ENCODE data around the gene DLEC1.

Gene DLEC1

DNA sequence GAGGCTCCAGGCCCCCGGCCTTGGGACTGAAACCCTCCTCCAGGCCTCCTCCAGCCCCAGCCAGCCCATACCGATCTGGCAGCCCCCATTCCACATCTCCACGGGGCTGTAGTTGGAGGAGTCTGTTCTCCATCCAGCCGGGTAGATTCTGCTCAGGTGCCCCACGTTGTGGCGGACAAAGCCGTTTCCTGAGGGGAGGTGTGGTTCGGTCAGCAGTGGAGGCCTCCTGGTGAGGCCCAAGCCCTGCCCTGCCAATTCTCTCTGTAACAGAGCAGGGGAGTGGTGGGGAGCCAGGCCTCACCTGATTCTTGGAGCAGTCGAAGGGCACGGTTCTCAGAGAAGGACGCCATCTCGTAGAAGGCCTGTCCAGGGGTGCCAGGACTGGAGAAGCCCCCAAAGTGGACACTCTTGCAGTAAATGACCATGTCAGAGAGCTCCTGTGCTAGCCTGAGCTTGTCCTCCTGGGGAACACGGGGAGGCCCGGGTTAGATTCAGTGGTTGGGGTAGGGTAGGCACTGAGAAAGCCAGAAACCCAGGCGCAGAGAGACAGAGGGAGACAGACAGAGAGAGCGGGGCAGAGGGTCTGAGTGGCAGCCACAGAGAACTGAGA lies 29.9 kb upstream of the DLEC1 start:
- Histone ChIP-seq H3K4me1 (ENCODE audit: control insufficient read depth, insufficient read depth, low read length) (no peaks in the 10 kb centered on the region), H3K4me3 (ENCODE audit: low read depth, low read length) (no peak overlapping the region), H3K27ac (ENCODE audit: low read depth, low read length) (no peak overlapping the region), H3K9ac (ENCODE audit: low read length) (no peak overlapping the region), H3K9me3 (ENCODE audit: control insufficient read depth, insufficient read depth, low read depth, low read length) (no peaks in the 10 kb centered on the region), H3K36me3 (ENCODE audit: control insufficient read depth, insufficient read depth, low read length) (peaks cover 27% of the 10 kb centered on the region), H3K27me3 (ENCODE audit: control insufficient read depth, insufficient read depth, low read length) (no peaks in the 10 kb centered on the region)

DNA sequence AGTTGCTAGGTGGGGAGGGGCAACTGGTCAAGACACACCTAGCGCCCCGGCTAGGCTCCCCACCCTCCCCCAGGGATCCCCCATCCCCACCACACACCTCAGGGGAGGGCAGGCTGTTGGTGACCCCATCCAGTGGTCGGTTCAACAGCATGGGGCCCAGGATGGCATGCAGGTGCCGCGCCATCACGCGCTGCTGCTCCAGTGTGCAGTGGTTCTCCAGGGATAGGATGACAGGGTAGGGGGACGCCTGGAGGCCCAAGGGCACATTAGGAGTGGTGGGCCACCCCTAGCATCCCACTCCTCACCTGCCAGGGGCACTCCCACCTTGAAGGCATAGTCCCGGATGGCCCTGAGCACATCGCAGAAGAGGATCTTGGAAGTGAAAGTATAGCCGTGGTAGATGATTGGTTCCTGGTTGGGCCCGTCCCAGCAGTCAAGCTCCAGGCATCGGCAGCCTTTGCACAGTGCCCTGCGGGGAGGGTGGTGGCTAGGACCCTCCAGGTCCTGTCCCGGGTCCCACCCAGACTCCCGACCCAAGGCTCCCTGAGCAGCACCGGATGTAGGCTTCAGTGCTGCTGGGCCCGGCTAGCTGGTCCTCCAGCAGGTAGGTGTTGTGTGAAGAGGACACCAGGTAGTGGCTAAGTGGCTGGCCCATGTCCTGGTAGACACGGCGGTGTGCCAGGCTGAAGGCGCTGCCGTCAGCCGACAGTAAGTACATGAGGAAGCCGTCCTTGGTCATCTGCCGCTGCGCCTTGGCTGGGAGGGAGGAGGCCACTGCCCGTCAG lies 29.0 kb upstream of the DLEC1 start:
- no peak overlapping the region for H3K9ac ChIP-seq (ENCODE audit: low read length)
- no peaks in the 10 kb centered on the region for H3K27me3 ChIP-seq (ENCODE audit: control insufficient read depth, insufficient read depth, low read length)

GRCh38 chr3:38011111-38011510 lies 27.9 kb upstream of the DLEC1 start:
- Histone ChIP-seq H3K9me3 (ENCODE audit: control insufficient read depth, insufficient read depth, low read depth, low read length) (no peaks in the 10 kb centered on the region), H3K9ac (ENCODE audit: low read length) (no peak overlapping the region), H3K27ac (ENCODE audit: low read depth, low read length) (peak overlapping the region; percentile 18; the same call in 1 of the 2 replicates), H3K36me3 (ENCODE audit: control insufficient read depth, insufficient read depth, low read length) (peaks cover 42% of the 10 kb centered on the region), H3K4me1 (ENCODE audit: control insufficient read depth, insufficient read depth, low read length) (no peaks in the 10 kb centered on the region), H3K4me3 (ENCODE audit: low read depth, low read length) (no peak overlapping the region), H3K27me3 (ENCODE audit: control insufficient read depth, insufficient read depth, low read length) (no peaks in the 10 kb centered on the region)

More for the DNA sequence above, 29.0 kb upstream of the DLEC1 start:
- H3K4me3 ChIP-seq (ENCODE audit: low read depth, low read length) = no peak overlapping the region
- peaks cover 31% of the 10 kb centered on the region for H3K36me3 ChIP-seq (ENCODE audit: control insufficient read depth, insufficient read depth, low read length)
- H3K4me1 ChIP-seq (ENCODE audit: control insufficient read depth, insufficient read depth, low read length) = no peaks in the 10 kb centered on the region
- no peak overlapping the region for H3K27ac ChIP-seq (ENCODE audit: low read depth, low read length)
- no peaks in the 10 kb centered on the region for H3K9me3 ChIP-seq (ENCODE audit: control insufficient read depth, insufficient read depth, low read depth, low read length)

- Histone ChIP-seq H3K4me3 (ENCODE audit: low read depth, low read length) (no peak overlapping the region), H3K27me3 (ENCODE audit: control insufficient read depth, insufficient read depth, low read length) (no peaks in the 10 kb centered on the region), H3K36me3 (ENCODE audit: control insufficient read depth, insufficient read depth, low read length) (peaks cover 53% of the 10 kb centered on the region), H3K4me1 (ENCODE audit: control insufficient read depth, insufficient read depth, low read length) (no peaks in the 10 kb centered on the region; the same call in 1 of the 2 replicates), H3K9me3 (ENCODE audit: control insufficient read depth, insufficient read depth, low read depth, low read length) (no peaks in the 10 kb centered on the region), H3K9ac (ENCODE audit: low read length) (no peak overlapping the region), H3K27ac (ENCODE audit: low read depth, low read length) (no peak overlapping the region)
Measured at GRCh38 chr3:38015485-38015884, 23.5 kb upstream of the DLEC1 start.

DNA sequence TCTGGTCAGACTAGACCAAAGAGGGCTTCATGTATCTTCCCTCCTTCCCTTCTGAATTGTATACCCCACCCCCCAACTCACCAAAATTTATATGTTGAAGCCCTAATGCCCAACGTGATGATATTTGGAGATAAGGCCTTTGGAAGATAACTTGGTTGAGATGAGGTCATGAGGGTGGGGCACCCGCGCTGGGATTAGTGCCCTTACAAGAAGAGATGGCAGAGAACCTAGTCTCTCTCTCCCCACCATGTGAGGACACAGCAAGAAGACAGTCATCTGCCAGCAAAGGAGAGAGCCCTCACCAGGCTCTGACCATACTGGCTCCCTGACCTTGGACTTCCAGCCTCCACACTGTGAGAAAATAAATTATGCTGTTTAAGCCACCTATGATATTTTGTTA lies 23.0 kb upstream of the DLEC1 start:
- H3K9ac ChIP-seq (ENCODE audit: low read length) = no peak overlapping the region
- no peaks in the 10 kb centered on the region for H3K27me3 ChIP-seq (ENCODE audit: control insufficient read depth, insufficient read depth, low read length)
- no peak overlapping the region for H3K27ac ChIP-seq (ENCODE audit: low read depth, low read length)
- H3K36me3 ChIP-seq (ENCODE audit: control insufficient read depth, insufficient read depth, low read length) = peaks cover 51% of the 10 kb centered on the region
- no peaks in the 10 kb centered on the region for H3K9me3 ChIP-seq (ENCODE audit: control insufficient read depth, insufficient read depth, low read depth, low read length)
- H3K4me3 ChIP-seq (ENCODE audit: low read depth, low read length) = no peak overlapping the region
- H3K4me1 ChIP-seq (ENCODE audit: control insufficient read depth, insufficient read depth, low read length) = no peaks in the 10 kb centered on the region; the same call in 1 of the 2 replicates

DNA sequence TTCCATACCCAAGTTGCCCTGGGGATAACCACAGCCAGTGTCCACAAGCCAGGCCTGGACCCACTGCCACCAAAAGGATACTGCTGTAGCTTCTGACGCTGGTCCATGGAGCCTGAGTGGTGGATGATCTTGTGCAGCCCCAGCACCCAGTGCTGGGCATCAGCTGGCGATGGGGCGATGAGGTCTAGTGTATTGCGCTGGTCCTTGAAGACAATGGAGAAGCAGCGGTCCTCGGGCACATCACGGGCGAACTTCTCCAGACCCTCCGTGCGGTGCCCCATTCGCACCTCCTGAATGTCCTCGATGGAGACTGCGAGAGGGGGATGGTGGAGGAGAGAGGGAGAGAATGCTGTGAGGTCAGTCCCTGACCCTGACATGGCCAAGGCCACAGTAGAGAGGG lies 22.6 kb upstream of the DLEC1 start:
- H3K4me3 ChIP-seq (ENCODE audit: low read depth, low read length) = no peak overlapping the region
- no peaks in the 10 kb centered on the region for H3K27me3 ChIP-seq (ENCODE audit: control insufficient read depth, insufficient read depth, low read length)
- H3K36me3 ChIP-seq (ENCODE audit: control insufficient read depth, insufficient read depth, low read length) = peaks cover 47% of the 10 kb centered on the region
- H3K4me1 ChIP-seq (ENCODE audit: control insufficient read depth, insufficient read depth, low read length) = no peaks in the 10 kb centered on the region; the same call in 1 of the 2 replicates
- H3K9me3 ChIP-seq (ENCODE audit: control insufficient read depth, insufficient read depth, low read depth, low read length) = no peaks in the 10 kb centered on the region
- H3K9ac ChIP-seq (ENCODE audit: low read length) = no peak overlapping the region
- no peak overlapping the region for H3K27ac ChIP-seq (ENCODE audit: low read depth, low read length)

- H3K27ac ChIP-seq (ENCODE audit: low read depth, low read length) = no peak overlapping the region
- H3K9ac ChIP-seq (ENCODE audit: low read length) = no peak overlapping the region
- no peaks in the 10 kb centered on the region for H3K27me3 ChIP-seq (ENCODE audit: control insufficient read depth, insufficient read depth, low read length)
- no peaks in the 10 kb centered on the region for H3K9me3 ChIP-seq (ENCODE audit: control insufficient read depth, insufficient read depth, low read depth, low read length)
- no peaks in the 10 kb centered on the region; the same call in 1 of the 2 replicates for H3K4me1 ChIP-seq (ENCODE audit: control insufficient read depth, insufficient read depth, low read length)
- H3K36me3 ChIP-seq (ENCODE audit: control insufficient read depth, insufficient read depth, low read length) = peaks cover 45% of the 10 kb centered on the region
- no peak overlapping the region for H3K4me3 ChIP-seq (ENCODE audit: low read depth, low read length)
Measured at GRCh38 chr3:38016847-38017444, 22.1 kb upstream of the DLEC1 start.

DNA sequence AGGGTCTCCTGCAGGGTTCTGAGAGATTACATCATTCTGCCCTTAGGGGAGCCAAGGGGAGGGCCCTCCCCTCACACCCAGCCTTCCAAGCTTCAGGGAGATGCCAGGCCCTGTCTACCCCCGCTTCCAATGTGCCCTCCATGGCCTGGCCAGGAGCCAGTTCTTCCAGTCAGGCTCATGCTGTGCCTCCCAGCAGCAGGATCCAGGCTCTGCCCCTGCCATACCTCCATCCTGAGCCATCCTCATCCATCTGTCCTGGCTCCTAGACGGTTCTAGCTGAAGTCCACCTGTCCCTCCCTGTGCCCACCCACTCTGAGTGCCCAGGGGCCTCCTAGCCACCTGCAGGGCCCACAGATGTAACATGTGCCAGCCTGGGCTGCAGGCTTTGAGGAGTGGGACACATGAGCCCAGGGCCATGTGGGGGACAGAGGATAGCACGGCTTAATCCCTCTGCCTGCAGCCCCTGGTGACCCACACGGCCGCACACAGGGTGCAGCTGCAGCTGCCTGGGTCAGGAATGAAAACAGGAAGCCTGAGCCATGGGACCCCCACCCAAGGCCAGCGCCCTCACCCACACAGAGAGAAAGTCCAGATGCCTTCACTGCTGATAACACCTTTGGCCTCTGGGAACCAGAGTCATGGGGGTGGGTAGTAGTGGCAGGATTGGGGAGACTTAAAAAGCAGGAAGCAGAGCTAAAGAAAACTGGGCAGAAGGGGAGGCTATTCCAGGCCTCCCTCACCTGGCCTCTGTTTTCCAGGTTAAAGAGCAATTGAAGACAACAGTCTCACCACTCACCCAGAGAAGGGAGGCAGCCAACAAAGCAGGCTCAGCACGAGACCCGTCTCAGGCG lies 21.3 kb upstream of the DLEC1 start:
- H3K4me3 ChIP-seq (ENCODE audit: low read depth, low read length) = no peak overlapping the region
- no peaks in the 10 kb centered on the region; the same call in 1 of the 2 replicates for H3K4me1 ChIP-seq (ENCODE audit: control insufficient read depth, insufficient read depth, low read length)
- H3K9ac ChIP-seq (ENCODE audit: low read length) = no peak overlapping the region
- peaks cover 45% of the 10 kb centered on the region for H3K36me3 ChIP-seq (ENCODE audit: control insufficient read depth, insufficient read depth, low read length)
- H3K27ac ChIP-seq (ENCODE audit: low read depth, low read length) = no peak overlapping the region
- H3K9me3 ChIP-seq (ENCODE audit: control insufficient read depth, insufficient read depth, low read depth, low read length) = no peaks in the 10 kb centered on the region
- no peaks in the 10 kb centered on the region for H3K27me3 ChIP-seq (ENCODE audit: control insufficient read depth, insufficient read depth, low read length)

- H3K4me3 ChIP-seq (ENCODE audit: low read depth, low read length) = no peak overlapping the region
- no peak overlapping the region for H3K9ac ChIP-seq (ENCODE audit: low read length)
- no peaks in the 10 kb centered on the region for H3K27me3 ChIP-seq (ENCODE audit: control insufficient read depth, insufficient read depth, low read length)
- H3K4me1 ChIP-seq (ENCODE audit: control insufficient read depth, insufficient read depth, low read length) = peaks cover 2% of the 10 kb centered on the region
- peaks cover 45% of the 10 kb centered on the region for H3K36me3 ChIP-seq (ENCODE audit: control insufficient read depth, insufficient read depth, low read length)
- no peaks in the 10 kb centered on the region for H3K9me3 ChIP-seq (ENCODE audit: control insufficient read depth, insufficient read depth, low read depth, low read length)
- no peak overlapping the region for H3K27ac ChIP-seq (ENCODE audit: low read depth, low read length)
Measured at GRCh38 chr3:38018296-38019266, 20.4 kb upstream of the DLEC1 start.
